Measurements from ENCODE around the gene APOL4. TPM values are rescaled to one million over a fixed set of nuclear protein-coding genes. Genes with fewer than 3 reads are reported as not detected.

Gene APOL4
- total RNA-seq, 1 donor from 2014 or later, result not detected

GRCh38 chr22:36227396-36227795 lies 25.8 kb upstream of the APOL4 start:
- Mint-ChIP-seq H3K4me3 (no peak overlapping the region), H3K27ac (ENCODE audit: unreplicated experiment) (no peak overlapping the region), H3K27me3 (ENCODE audit: low read depth) (no peaks in the 10 kb centered on the region), H3K4me1 (peaks cover 8% of the 10 kb centered on the region), H3K9me3 (no peaks in the 10 kb centered on the region), H3K36me3 (ENCODE audit: low read depth) (peaks cover 8% of the 10 kb centered on the region)
- TF ChIP-seq CTCF (conservative IDR thresholded peaks at IDR 0.05), result no peak
- DNase-seq (ENCODE audit: low read depth, low spot score), result no peak

GRCh38 chr22:36226189-36226588 lies 24.6 kb upstream of the APOL4 start:
- Mint-ChIP-seq H3K9me3 (no peaks in the 10 kb centered on the region), H3K27ac (ENCODE audit: unreplicated experiment) (no peak overlapping the region), H3K27me3 (ENCODE audit: low read depth) (no peaks in the 10 kb centered on the region), H3K4me3 (no peak overlapping the region), H3K4me1 (peaks cover 13% of the 10 kb centered on the region), H3K36me3 (ENCODE audit: low read depth) (peaks cover 8% of the 10 kb centered on the region)
- DNase-seq (ENCODE audit: low read depth, low spot score), result no peak
- no peak for TF ChIP-seq CTCF (conservative IDR thresholded peaks at IDR 0.05)

GRCh38 chr22:36225333-36225922 lies 23.8 kb upstream of the APOL4 start:
- DNase-seq (ENCODE audit: low read depth, low spot score), result no peak
- no peak for TF ChIP-seq CTCF (conservative IDR thresholded peaks at IDR 0.05)
- Mint-ChIP-seq H3K4me1 (peaks cover 17% of the 10 kb centered on the region), H3K9me3 (no peaks in the 10 kb centered on the region), H3K27me3 (ENCODE audit: low read depth) (peaks cover 5% of the 10 kb centered on the region), H3K4me3 (no peak overlapping the region), H3K36me3 (ENCODE audit: low read depth) (peaks cover 6% of the 10 kb centered on the region), H3K27ac (ENCODE audit: unreplicated experiment) (no peak overlapping the region)

GRCh38 chr22:36224245-36224644 lies 22.6 kb upstream of the APOL4 start:
- peaks cover 5% of the 10 kb centered on the region for H3K36me3 Mint-ChIP-seq (ENCODE audit: low read depth)
- H3K27ac Mint-ChIP-seq (ENCODE audit: unreplicated experiment), result no peak overlapping the region
- DNase-seq (ENCODE audit: low read depth, low spot score), result no peak
- TF ChIP-seq CTCF (conservative IDR thresholded peaks at IDR 0.05), result no peak
- H3K4me1 Mint-ChIP-seq, result peaks cover 21% of the 10 kb centered on the region
- no peak overlapping the region for H3K4me3 Mint-ChIP-seq
- H3K27me3 Mint-ChIP-seq (ENCODE audit: low read depth), result peaks cover 5% of the 10 kb centered on the region
- H3K9me3 Mint-ChIP-seq, result no peaks in the 10 kb centered on the region

GRCh38 chr22:36223504-36223903 lies 21.9 kb upstream of the APOL4 start:
- Mint-ChIP-seq H3K27ac (ENCODE audit: unreplicated experiment) (no peak overlapping the region), H3K4me1 (peaks cover 17% of the 10 kb centered on the region), H3K27me3 (ENCODE audit: low read depth) (peaks cover 8% of the 10 kb centered on the region), H3K9me3 (no peaks in the 10 kb centered on the region), H3K4me3 (no peak overlapping the region), H3K36me3 (ENCODE audit: low read depth) (peaks cover 5% of the 10 kb centered on the region)
- no peak for DNase-seq (ENCODE audit: low read depth, low spot score)
- no peak for TF ChIP-seq CTCF (conservative IDR thresholded peaks at IDR 0.05)
